MCF 10A (cell line): ENCODE measurements around the gene ALDH1B1. TPM values are rescaled to one million over a fixed set of nuclear protein-coding genes. Genes with fewer than 3 reads are reported as not detected.

ENCODE experiments used
- total RNA-seq: library from RNA; stranded (reverse); gene quantifications from 2 replicates; pipeline ENCODE4 v1.2.3, GENCODE V29; 2022

The ALDH1B1 gene
- total RNA-seq, 1 experiment from 2014 or later: 26.2 TPM

Other genes with a start within 250 kb of the ALDH1B1 start
- not detected in 2 replicates for gene IGFBPL1, start 31.8 kb downstream of the ALDH1B1 start, total RNA-seq
- gene ANKRD18A, start 227.9 kb downstream of the ALDH1B1 start, total RNA-seq: 42.0 and 46.0 TPM in 2 replicates